ENCODE measurements around the gene KLHL25.

Gene KLHL25

DNA sequence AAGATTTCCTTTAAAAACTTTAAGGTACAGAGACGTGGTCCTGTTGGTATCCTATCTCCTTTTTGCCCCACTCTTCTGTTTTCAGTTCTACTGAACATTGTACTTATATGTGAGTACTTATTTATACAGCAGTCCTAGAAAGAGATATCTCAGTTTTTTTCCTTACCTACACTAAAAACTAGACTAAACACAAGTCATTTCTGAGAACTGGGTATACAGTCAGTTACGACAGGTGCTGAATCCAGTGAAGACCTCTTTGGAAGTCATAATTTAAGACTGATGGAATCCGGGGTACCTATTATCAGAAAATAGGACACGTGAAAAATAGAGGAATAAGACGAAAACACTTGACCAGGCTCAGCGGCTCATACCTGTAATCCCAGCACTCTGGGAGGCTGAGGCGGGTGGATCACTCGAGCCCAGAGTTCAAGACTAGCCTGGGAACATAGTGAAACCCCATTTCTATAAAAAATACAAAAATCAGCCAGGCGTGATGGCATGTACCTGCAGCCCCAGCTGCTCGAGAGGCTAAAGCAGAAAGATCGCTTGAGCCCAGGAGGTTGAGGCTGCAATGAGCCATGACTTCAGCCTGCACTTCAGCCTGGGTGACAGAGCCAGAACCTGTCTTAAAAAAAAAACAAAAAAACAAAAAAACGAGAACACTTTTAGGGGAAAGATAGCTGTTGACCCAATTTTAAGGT is 76.3 kb downstream of the KLHL25 start:
- DNase-seq (ENCODE audit: low read depth in 2 of 3, low spot score in 1 of 3): no peak

DNA sequence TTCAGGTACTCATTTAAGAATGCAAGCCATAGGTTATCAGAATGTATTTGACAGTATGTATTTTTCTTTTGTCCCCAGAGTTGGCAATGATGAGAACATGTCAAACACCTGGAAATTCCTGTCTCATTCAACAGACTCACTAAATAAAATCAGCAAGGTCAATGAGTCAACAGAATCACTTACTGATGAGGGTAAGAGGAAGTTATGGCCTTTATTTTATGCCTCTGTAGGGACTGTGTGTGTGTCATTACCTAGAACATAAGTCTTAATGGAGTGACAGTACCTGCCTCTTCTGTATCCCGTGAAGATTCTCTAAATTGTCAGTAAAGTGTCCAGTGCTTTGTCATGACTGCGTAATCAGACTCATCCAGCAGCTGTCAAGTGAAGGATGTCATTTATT is 77.5 kb downstream of the KLHL25 start:
- DNase-seq (ENCODE audit: low read depth in 2 of 3, low spot score in 1 of 3): no peak

DNA sequence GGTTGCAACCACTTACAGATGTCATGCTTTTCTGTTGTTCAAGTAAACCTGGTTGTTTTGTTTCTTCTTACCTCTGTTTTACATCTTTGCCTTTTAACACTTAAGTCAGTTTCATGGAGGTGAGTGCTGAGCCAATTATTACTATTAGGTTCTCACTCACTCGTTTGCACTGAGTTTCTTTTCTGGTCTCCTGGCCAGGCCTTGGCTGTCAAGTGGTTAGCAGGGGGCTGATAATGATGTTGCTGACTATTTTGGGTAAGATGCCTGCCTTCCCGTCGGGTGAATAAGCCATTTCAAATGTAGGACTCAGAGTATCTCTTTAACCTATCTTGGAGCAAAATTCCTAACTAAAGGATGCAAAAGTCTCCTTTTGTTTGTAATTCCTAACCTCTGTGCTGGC is 78.5 kb downstream of the KLHL25 start:
- no peak for DNase-seq (ENCODE audit: low read depth in 2 of 3, low spot score in 1 of 3)

DNA sequence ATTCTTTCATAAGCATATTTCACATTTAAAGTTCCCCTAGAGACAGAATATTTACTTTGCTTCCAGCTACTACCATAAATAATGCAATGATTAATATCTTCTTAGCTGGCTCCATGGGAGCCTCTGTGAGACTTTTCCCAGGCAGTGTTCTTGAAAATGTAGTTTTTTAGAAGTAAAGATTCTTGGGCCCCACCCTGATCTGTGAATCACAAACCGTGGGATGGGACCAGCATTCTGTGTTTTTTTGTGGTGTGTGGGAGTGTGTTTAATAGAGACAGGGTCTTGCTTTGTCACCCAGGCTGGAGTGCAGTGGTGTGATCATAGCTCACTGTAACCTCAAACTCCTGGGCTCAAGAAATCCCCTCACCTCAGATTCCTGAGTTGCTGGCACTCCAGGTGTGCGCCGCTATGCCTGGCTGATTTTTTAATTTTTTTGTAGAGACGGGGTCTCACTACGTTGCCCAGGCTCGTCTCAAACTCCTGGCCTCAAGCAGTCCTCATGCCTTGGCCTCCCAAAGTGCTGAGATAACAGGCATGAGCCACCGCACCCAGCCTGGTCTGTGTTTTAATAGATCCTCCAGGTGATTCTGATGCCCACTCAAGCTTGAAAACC is 83.0 kb downstream of the KLHL25 start:
- DNase-seq (ENCODE audit: low read depth in 2 of 3, low spot score in 1 of 3): no peak

DNA sequence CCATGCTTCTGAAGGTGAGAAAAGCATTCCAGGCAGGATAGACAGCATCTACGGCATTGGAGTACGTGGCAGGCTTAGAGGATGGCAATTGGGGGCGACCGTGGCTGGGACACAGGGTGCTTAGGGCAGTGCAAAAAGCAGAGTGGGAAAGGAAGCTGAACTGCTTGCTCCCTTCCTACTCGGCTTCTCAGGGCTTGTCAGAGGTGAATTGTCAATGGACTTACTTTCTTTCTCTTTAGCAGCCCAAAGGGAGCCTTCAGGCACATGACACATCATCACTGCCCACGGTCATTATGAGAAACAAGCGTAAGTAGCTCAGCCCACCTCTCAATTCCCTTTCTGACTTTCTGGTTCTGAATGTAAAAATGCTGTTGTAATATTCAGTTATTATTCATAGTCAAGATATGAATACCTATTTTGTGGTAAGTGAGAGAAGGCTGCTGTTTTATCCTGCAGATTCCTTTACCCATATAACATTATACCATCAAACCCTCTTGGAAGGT is 84.3 kb downstream of the KLHL25 start:
- no peak for DNase-seq (ENCODE audit: low read depth in 2 of 3, low spot score in 1 of 3)
